HCT116 (cell line): ENCODE measurements around the gene KATNAL2. TPM values are rescaled to one million over a fixed set of nuclear protein-coding genes. Genes with fewer than 3 reads are reported as not detected.

Experiments used
- ATAC-seq: fragments of 200-7000 bp; cut with Tn5 transposase; 2 replicates; pipeline ENCODE4 v1.9.1; 2020; ENCODE audit warnings: mild to moderate bottlenecking, moderate library complexity
- BruUV-seq: library from RNA; stranded (reverse); fragments of 400-500 nt; replicated peaks from 2 replicates; lab custom pipeline; 2021; lab: Mats Ljungman, UMichigan
- CTCF ChIA-PET: fragments of 300-600 bp; sonication (Branson Sonifier 250); formaldehyde crosslinking; loops from one replicate; lab custom pipeline; 2021; ENCODE audit warnings: antibody characterized with exemption; lab: Charles Lee
- POLR2A ChIA-PET: fragments of 300-600, 350-600 bp; sonication (Branson Sonifier 250); formaldehyde crosslinking; loops from one replicate; lab custom pipeline; 2021; ENCODE audit warnings: antibody characterized with exemption; lab: Charles Lee
- RAD21 ChIA-PET, 2 experiments: fragments of 300-600 bp; sonication (Branson Sonifier 250); formaldehyde crosslinking; loops; one replicate each; lab custom pipeline; 2023; ENCODE audit warnings: low total read pairs in 2 of 2; ENCODE audit not compliant: uncharacterized antibody in 2 of 2, unreplicated experiment in 2 of 2, low non-redundant PET in 1 of 2; lab: Charles Lee
- DNase-seq: peaks from one replicate; pipeline ENCODE4 v3.0.0-alpha.2; 2010; ENCODE audit warnings: low read depth, low spot score
- H2AFZ ChIP-seq: fragments of 200-600 bp; shearing (Covaris generic), sonication (generic); 2 replicates; pipeline ENCODE4 v1.6.1; 2017; ENCODE audit warnings: low read depth, mixed run types, mixed read lengths, antibody characterized with exemption, low read length; ENCODE audit not compliant: poor library complexity, severe bottlenecking
- H3K27ac ChIP-seq: 2 replicates; pipeline ENCODE4 v1.5.1; 2012; ENCODE audit warnings: low read depth, low read length
- H3K27me3 ChIP-seq: fragments of 200-600 bp; sonication (generic); 2 replicates; pipeline ENCODE4 v1.6.1; 2016; ENCODE audit warnings: mixed run types, low read length, mixed read lengths; ENCODE audit not compliant: insufficient read depth
- H3K36me3 ChIP-seq, 2 experiments: fragments of 200-500 bp in 1 of 2; fragments of 200-600 bp in 1 of 2; sonication (Bioruptor generic) in 1 of 2; sonication (generic) in 1 of 2; 2 replicates each; pipeline versions ENCODE4 v1.5.1 to v1.6.1; 2014 to 2016; ENCODE audit warnings: low read length in 2 of 2, inconsistent platforms in 1 of 2, mixed read lengths in 1 of 2, mixed run types in 1 of 2; ENCODE audit not compliant: insufficient read depth in 2 of 2, control insufficient read depth in 1 of 2
- H3K4me1 ChIP-seq, 2 experiments: fragments of 200-600 bp in 1 of 2; sonication (generic) in 1 of 2; 2 replicates each; pipeline versions ENCODE4 v1.5.1 to v1.6.1; 2012 to 2017; ENCODE audit warnings: low read length in 2 of 2, inconsistent platforms in 1 of 2, mild to moderate bottlenecking in 1 of 2, mixed read lengths in 1 of 2, mixed run types in 1 of 2, moderate library complexity in 1 of 2; ENCODE audit not compliant: insufficient read depth in 2 of 2, control insufficient read depth in 1 of 2
- H3K4me2 ChIP-seq: fragments of 200-600 bp; sonication (generic); 2 replicates; pipeline ENCODE4 v1.6.1; 2017; ENCODE audit warnings: mixed run types, low read length, mixed read lengths
- H3K4me3 ChIP-seq, 2 experiments: fragments of 200-600 bp in 1 of 2; sonication (generic) in 1 of 2; replicated peaks in 1 of 2; 2 replicates each; pipeline ENCODE4 v1.5.1; 2011 to 2016; ENCODE audit warnings: low read length in 2 of 2, control low read depth in 1 of 2, low read depth in 1 of 2, mild to moderate bottlenecking in 1 of 2, mixed read lengths in 1 of 2, mixed run types in 1 of 2
- H3K79me2 ChIP-seq: fragments of 200-600 bp; sonication (generic); 2 replicates; pipeline ENCODE4 v1.6.1; 2017; ENCODE audit warnings: mild to moderate bottlenecking, mixed run types, low read length, moderate library complexity, mixed read lengths; ENCODE audit not compliant: insufficient read depth
- H3K9ac ChIP-seq: fragments of 200-600 bp; sonication (generic); 2 replicates; pipeline ENCODE4 v1.6.1; 2016; ENCODE audit warnings: low read length, mixed read lengths
- H3K9me2 ChIP-seq: fragments of 200-600 bp; sonication (generic), shearing (Covaris generic); 2 replicates; pipeline ENCODE4 v1.6.1; 2017; ENCODE audit warnings: mixed run types, mild to moderate bottlenecking, moderate library complexity; ENCODE audit not compliant: insufficient read depth
- H3K9me3 ChIP-seq, 2 experiments: fragments of 200-500 bp in 1 of 2; fragments of 200-600 bp in 1 of 2; sonication (Bioruptor generic) in 1 of 2; sonication (generic) in 1 of 2; 2 replicates each; pipeline ENCODE4 v1.6.1; 2014 to 2017; ENCODE audit warnings: low read length in 2 of 2, mixed read lengths in 2 of 2, inconsistent platforms in 1 of 2, low read depth in 1 of 2, mild to moderate bottlenecking in 1 of 2, mixed run types in 1 of 2, moderate library complexity in 1 of 2; ENCODE audit not compliant: control insufficient read depth in 1 of 2, insufficient read depth in 1 of 2
- H4K20me1 ChIP-seq: fragments of 200-600 bp; sonication (generic), shearing (Covaris generic); 2 replicates; pipeline ENCODE4 v1.6.1; 2017; ENCODE audit warnings: mixed run types, mild to moderate bottlenecking, moderate library complexity; ENCODE audit not compliant: insufficient read depth
- CEBPB ChIP-seq: IDR thresholded peaks from 2 replicates; pipeline ENCODE4 v1.6.1; 2012; ENCODE audit warnings: low read depth
- ELF1 ChIP-seq: IDR thresholded peaks from 2 replicates; pipeline ENCODE4 v1.6.1; 2012; ENCODE audit warnings: low read depth, borderline replicate concordance
- EZH2 ChIP-seq: fragments of 200-600 bp; sonication (generic); IDR thresholded peaks from 2 replicates; pipeline ENCODE4 v1.6.1; 2017; ENCODE audit warnings: antibody characterized with exemption, mixed run types
- EZH2phosphoT487 ChIP-seq: fragments of 200-600 bp; IDR thresholded peaks from 2 replicates; pipeline ENCODE4 v1.6.1; 2018; ENCODE audit warnings: antibody characterized with exemption, borderline replicate concordance
- FOSL1 ChIP-seq: IDR thresholded peaks from 2 replicates; pipeline ENCODE4 v1.6.1; 2012; ENCODE audit warnings: low read depth
- POLR2A ChIP-seq: IDR thresholded peaks from 2 replicates; pipeline ENCODE4 v1.7.0; 2011; ENCODE audit warnings: borderline replicate concordance; ENCODE audit not compliant: insufficient read depth, insufficient read length; ENCODE audit errors: extremely low read depth
- POLR2AphosphoS5 ChIP-seq: IDR thresholded peaks from 2 replicates; pipeline ENCODE4 v1.6.1; 2011; ENCODE audit warnings: mild to moderate bottlenecking, low read depth, low read length, moderate library complexity
- RAD21 ChIP-seq: IDR thresholded peaks from 2 replicates; pipeline ENCODE4 v1.6.1; 2012; ENCODE audit warnings: low read depth, mild to moderate bottlenecking
- SRF ChIP-seq: IDR thresholded peaks from 2 replicates; pipeline ENCODE4 v1.6.1; 2012; ENCODE audit warnings: low read depth
- TCF7L2 ChIP-seq: IDR thresholded peaks from 2 replicates; pipeline ENCODE4 v1.7.0; 2011; ENCODE audit warnings: borderline replicate concordance, inconsistent platforms; ENCODE audit not compliant: insufficient read depth, insufficient read length; ENCODE audit errors: extremely low read depth
- YY1 ChIP-seq: IDR thresholded peaks from 2 replicates; pipeline ENCODE4 v1.6.1; 2011; ENCODE audit warnings: low read length, low read depth, moderate library complexity, mild to moderate bottlenecking; ENCODE audit not compliant: insufficient replicate concordance; ENCODE audit errors: extremely low read depth
- ZFX ChIP-seq: fragments of 450-650 bp; IDR thresholded peaks from 2 replicates; pipeline ENCODE4 v1.6.1; 2017
- intact Hi-C: fragments of 100-400 bp; cut with micrococcal nuclease; formaldehyde crosslinking; loops from 2 replicates; pipeline ENCODE4 v1.10.0; 2022
- total RNA-seq: library from RNA; stranded (reverse); gene quantifications from one replicate; pipeline ENCODE4 v1.2.1, GENCODE V29; 2021; ENCODE audit not compliant: unreplicated experiment
- TF ChIP-seq, protein P1 (sequence below): IDR thresholded peaks from 2 replicates; pipeline ENCODE4 v1.6.1; 2011; ENCODE audit warnings: mild to moderate bottlenecking, low read length, moderate library complexity; ENCODE audit not compliant: insufficient replicate concordance; ENCODE audit errors: extremely low read depth
- TF ChIP-seq, protein P2 (sequence below): IDR thresholded peaks from 2 replicates; pipeline ENCODE4 v1.6.1; 2012; ENCODE audit warnings: low read depth
- TF ChIP-seq, protein P3 (sequence below): IDR thresholded peaks from 2 replicates; pipeline ENCODE4 v1.6.1; 2012
- TF ChIP-seq, protein P4 (sequence below): IDR thresholded peaks from 2 replicates; pipeline ENCODE4 v1.6.1; 2012

KATNAL2 gene
- total RNA-seq, 1 experiment from 2014 or later, result 2.0 TPM

DNA sequence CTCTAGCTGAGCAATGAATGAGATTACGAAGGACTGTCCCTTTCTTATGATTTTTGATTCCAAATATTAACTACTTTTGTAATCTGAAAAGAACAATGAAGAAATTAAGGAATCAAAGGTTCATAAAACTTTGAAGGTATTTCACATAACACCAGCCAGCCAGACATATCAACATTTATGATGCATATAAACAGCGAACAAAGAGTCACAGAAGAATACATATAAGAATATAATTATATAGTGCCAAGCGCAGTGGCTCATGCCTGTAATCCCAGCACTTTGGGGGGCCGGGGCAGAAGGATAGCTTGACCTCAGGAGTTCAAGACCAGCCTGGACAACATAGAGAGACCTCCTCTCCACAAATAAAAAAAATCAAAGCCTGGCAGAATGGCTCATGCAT lies 34.2 kb upstream of the KATNAL2 start (continued):
- TF ChIP-seq, protein P1, sequence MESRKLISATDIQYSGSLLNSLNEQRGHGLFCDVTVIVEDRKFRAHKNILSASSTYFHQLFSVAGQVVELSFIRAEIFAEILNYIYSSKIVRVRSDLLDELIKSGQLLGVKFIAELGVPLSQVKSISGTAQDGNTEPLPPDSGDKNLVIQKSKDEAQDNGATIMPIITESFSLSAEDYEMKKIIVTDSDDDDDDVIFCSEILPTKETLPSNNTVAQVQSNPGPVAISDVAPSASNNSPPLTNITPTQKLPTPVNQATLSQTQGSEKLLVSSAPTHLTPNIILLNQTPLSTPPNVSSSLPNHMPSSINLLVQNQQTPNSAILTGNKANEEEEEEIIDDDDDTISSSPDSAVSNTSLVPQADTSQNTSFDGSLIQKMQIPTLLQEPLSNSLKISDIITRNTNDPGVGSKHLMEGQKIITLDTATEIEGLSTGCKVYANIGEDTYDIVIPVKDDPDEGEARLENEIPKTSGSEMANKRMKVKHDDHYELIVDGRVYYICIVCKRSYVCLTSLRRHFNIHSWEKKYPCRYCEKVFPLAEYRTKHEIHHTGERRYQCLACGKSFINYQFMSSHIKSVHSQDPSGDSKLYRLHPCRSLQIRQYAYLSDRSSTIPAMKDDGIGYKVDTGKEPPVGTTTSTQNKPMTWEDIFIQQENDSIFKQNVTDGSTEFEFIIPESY, result no peak
- TF ChIP-seq RAD21 (no peak), EZH2phosphoT487 (no peak), ZFX (no peak), SRF (no peak)

DNA sequence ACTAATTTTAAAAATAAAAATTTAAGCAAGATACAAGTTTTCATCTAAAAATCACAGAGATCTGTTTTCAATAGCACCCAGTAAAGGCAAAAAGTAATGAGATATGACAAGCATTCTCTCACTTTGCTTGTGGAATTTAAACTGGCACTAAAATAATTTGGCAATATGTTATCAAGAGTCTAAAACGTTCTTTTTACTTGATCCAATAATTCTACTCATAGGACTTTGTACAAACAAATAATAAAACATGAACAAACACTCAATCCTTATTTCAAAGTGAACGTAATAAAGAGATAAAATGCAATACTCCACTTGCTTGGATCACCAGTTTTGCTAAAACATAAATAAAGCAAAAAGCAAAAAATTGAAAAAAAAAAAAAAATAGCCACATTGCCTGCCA lies 30.5 kb upstream of the KATNAL2 start:
- intact Hi-C loops, result no loop called here
- no peak overlapping the region for H3K4me2 ChIP-seq
- no peak overlapping the region for H2AFZ ChIP-seq
- ChIA-PET CTCF (no interaction called here), POLR2A (no interaction called here), RAD21 (no interaction called here)
- H3K9me3 ChIP-seq, result peaks cover 0 to 10% of the 10 kb centered on the region in 2 experiments; a peak in 3 of 4 replicates
- BruUV-seq, result no TSS peak
- H3K4me1 ChIP-seq, result no peaks in the 10 kb centered on the region
- H3K27me3 ChIP-seq, result no peaks in the 10 kb centered on the region
- no peaks in the 10 kb centered on the region for H3K9me2 ChIP-seq
- H3K79me2 ChIP-seq, result peaks cover 77% of the 10 kb centered on the region
- H3K4me3 ChIP-seq, result no peak overlapping the region
- no peak overlapping the region for H3K9ac ChIP-seq
- H3K27ac ChIP-seq, result no peak overlapping the region
- DNase-seq, result no peak
- no peaks in the 10 kb centered on the region for H4K20me1 ChIP-seq
- ATAC-seq, result no peak
- peaks cover 0 to 24% of the 10 kb centered on the region in 2 experiments; a peak in 2 of 4 replicates for H3K36me3 ChIP-seq
- TF ChIP-seq EZH2phosphoT487 (no peak), POLR2AphosphoS5 (no peak), YY1 (no peak), ELF1 (no peak), CEBPB (no peak), EZH2 (no peak), TCF7L2 (no peak), RAD21 (no peak), ZFX (no peak), SRF (no peak), FOSL1 (no peak), POLR2A (no peak)
- TF ChIP-seq, protein P2, sequence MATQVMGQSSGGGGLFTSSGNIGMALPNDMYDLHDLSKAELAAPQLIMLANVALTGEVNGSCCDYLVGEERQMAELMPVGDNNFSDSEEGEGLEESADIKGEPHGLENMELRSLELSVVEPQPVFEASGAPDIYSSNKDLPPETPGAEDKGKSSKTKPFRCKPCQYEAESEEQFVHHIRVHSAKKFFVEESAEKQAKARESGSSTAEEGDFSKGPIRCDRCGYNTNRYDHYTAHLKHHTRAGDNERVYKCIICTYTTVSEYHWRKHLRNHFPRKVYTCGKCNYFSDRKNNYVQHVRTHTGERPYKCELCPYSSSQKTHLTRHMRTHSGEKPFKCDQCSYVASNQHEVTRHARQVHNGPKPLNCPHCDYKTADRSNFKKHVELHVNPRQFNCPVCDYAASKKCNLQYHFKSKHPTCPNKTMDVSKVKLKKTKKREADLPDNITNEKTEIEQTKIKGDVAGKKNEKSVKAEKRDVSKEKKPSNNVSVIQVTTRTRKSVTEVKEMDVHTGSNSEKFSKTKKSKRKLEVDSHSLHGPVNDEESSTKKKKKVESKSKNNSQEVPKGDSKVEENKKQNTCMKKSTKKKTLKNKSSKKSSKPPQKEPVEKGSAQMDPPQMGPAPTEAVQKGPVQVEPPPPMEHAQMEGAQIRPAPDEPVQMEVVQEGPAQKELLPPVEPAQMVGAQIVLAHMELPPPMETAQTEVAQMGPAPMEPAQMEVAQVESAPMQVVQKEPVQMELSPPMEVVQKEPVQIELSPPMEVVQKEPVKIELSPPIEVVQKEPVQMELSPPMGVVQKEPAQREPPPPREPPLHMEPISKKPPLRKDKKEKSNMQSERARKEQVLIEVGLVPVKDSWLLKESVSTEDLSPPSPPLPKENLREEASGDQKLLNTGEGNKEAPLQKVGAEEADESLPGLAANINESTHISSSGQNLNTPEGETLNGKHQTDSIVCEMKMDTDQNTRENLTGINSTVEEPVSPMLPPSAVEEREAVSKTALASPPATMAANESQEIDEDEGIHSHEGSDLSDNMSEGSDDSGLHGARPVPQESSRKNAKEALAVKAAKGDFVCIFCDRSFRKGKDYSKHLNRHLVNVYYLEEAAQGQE, result no peak
- TF ChIP-seq, protein P3, sequence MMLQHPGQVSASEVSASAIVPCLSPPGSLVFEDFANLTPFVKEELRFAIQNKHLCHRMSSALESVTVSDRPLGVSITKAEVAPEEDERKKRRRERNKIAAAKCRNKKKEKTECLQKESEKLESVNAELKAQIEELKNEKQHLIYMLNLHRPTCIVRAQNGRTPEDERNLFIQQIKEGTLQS, result no peak
- TF ChIP-seq, protein P4, sequence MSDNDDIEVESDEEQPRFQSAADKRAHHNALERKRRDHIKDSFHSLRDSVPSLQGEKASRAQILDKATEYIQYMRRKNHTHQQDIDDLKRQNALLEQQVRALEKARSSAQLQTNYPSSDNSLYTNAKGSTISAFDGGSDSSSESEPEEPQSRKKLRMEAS, result no peak
- TF ChIP-seq, protein P1, result no peak
